GM18867 (cell line): ENCODE data around the gene TMC6.
"Not testable (repeated sequence)": the region's sequence is repeated elsewhere in the genome, so short reads cannot be mapped to it uniquely, and the experiment has no call there.

Experiments
- ATAC-seq: cut with Tn5 transposase; IDR thresholded peaks from one replicate; pipeline ENCODE4 v1.9.1; 2021; ENCODE audit warnings: mild to moderate bottlenecking, moderate library complexity; ENCODE audit not compliant: unreplicated experiment

The TMC6 gene

GRCh38 chr17:78082355-78082872, 46.1 kb downstream of the TMC6 start:
- not testable (repeated sequence) for ATAC-seq

DNA sequence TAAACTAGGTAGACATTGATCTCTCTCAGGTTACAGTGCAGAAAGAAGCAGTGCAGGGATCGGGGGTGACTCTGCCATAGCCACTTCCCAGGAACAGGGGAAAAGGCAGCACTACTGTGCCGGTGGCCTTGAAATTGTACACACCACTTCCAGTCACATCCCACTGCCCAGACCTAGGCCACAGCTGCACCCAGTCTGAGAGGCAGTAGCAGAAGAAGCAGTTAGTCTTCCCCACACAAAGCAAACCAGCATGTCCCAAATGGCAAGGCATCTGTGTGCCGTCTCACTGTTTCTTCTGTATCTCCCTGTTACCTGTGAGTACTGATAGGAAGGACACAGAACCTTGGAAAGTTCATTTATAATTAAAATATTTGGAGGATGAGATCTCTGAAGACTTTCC, 47.0 kb downstream of the TMC6 start:
- ATAC-seq: no peak

GRCh38 chr17:78079253-78079652, 49.3 kb downstream of the TMC6 start:
- no peak for ATAC-seq

DNA sequence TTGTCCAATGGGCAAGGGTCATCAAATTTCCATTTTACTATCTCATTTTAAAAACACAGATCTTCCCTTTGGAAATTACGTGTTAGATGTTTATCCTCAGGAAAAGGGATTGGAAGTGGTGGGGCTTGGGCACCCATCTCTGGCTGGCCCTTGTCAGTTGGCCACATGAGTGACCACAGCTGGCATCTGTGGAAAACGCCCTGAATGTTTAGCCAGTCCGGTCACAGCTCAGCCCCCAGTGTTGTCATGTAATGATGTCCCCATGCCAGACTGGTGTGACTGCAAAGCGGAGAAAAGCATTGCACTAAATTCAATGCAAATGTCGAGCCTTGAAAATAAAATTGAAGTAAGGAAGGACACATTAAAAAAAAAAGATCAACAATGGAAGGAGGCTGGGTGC, 53.0 kb downstream of the TMC6 start:
- ATAC-seq: no peak

DNA sequence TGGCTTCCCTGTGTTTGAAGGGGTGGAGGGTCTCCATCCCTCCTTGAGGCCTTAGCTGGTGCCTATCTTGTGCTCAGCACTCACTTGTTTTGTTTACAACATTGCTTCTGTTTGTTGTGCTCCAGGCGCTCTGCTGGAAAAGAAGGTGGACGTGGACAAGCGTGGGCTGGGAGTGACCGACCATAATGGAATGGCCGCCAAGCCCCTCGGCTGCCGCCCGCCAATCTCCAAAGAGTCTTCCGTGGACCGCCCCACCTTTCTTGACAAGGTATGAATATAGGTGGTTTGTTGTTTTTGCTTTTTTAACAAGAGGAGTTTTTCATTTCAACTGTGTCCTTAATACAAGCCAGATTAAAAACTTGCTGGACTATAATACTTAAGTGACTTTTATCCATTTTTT, 53.5 kb downstream of the TMC6 start:
- no peak for ATAC-seq

DNA sequence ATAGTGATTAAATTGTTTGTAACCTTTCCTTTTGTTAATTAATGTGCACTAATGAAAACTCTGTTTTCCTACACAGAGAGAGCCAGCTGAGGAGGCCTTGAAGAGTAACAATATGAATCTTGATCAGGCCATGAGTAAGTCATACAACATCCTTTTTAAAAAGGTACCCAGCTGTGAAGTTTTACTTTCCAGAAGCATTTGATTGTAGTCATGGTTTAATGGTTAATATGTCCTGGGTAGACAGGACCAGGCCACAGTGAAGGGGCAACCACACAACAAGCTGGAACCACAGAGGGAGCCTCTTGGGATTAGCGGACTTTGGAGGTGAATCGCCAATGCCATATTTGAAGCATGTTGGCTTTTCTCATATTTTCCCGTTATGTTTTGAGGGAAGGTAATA, 55.6 kb downstream of the TMC6 start:
- ATAC-seq: no peak

GRCh38 chr17:78069695-78070094, 58.9 kb downstream of the TMC6 start:
- ATAC-seq: no peak

- ATAC-seq: not testable (repeated sequence)
Observed at GRCh38 chr17:78066976-78067375, 61.6 kb downstream of the TMC6 start.

- ATAC-seq: no peak
Observed at GRCh38 chr17:78064708-78065107, 63.8 kb downstream of the TMC6 start.

- no peak for ATAC-seq
Observed at GRCh38 chr17:78063489-78063888, 65.1 kb downstream of the TMC6 start.

GRCh38 chr17:78062596-78062995, 66.0 kb downstream of the TMC6 start:
- no peak for ATAC-seq
